ENCODE results near the gene MPO. TPM values are rescaled to one million over a fixed set of nuclear protein-coding genes. Genes with fewer than 3 reads are reported as not detected.

Gene MPO
- total and polyA plus RNA-seq, 2 experiments from 2014 or later = 0.13 TPM; not detected in 1

DNA sequence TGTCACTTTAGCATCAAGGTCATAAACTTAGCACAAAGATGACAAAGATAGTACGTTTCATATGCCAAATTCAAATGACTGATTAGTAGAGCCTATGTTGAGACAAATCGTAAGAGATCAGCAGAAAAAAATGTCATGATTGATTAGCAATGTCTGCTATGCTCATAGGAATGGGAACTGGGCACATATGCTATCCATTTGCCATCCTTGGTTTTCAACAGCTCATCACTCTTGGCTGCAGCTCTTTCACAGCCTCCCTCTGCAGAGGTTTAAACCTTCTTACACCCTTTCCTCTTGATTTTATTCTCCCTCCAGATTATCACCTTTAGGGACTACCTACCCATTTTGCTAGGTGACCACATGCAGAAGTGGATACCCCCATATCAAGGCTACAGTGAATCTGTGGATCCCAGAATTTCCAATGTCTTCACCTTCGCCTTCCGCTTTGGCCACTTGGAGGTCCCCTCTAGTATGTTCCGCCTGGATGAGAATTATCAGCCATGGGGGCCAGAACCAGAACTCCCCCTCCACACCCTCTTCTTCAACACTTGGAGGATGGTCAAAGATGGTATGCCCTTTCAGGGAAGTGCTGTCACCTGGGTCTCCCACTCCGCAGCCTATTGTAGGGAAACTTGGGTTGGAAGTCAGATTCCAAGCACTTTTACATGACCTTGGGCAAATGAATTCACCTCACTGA is 16.2 kb downstream of the MPO start:
- no peak overlapping the region for H3K4me3 ChIP-seq
- no peak overlapping the region for H3K4me2 ChIP-seq
- no peaks in the 10 kb centered on the region for H3K79me2 ChIP-seq
- TF ChIP-seq, protein P1, sequence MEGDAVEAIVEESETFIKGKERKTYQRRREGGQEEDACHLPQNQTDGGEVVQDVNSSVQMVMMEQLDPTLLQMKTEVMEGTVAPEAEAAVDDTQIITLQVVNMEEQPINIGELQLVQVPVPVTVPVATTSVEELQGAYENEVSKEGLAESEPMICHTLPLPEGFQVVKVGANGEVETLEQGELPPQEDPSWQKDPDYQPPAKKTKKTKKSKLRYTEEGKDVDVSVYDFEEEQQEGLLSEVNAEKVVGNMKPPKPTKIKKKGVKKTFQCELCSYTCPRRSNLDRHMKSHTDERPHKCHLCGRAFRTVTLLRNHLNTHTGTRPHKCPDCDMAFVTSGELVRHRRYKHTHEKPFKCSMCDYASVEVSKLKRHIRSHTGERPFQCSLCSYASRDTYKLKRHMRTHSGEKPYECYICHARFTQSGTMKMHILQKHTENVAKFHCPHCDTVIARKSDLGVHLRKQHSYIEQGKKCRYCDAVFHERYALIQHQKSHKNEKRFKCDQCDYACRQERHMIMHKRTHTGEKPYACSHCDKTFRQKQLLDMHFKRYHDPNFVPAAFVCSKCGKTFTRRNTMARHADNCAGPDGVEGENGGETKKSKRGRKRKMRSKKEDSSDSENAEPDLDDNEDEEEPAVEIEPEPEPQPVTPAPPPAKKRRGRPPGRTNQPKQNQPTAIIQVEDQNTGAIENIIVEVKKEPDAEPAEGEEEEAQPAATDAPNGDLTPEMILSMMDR (IDR thresholded peaks at IDR 0.05; ENCODE audit: poor library complexity) = no peak
- TF ChIP-seq EZH2phosphoT487 (IDR thresholded peaks at IDR 0.05; ENCODE audit: low read depth, severe bottlenecking, unreplicated experiment) = no peak
- TF ChIP-seq EZH2 (IDR thresholded peaks at IDR 0.05; ENCODE audit: borderline replicate concordance) = no peak
- no peaks in the 10 kb centered on the region for H3K36me3 ChIP-seq (replicated peaks; ENCODE audit: insufficient read depth, low read depth)
- WGBS (ENCODE audit: low lambda C conversion rate, missing lambda C conversion rate) = 87% methylated on average over 6 of the region's 6 CpGs
- H3K27me3 ChIP-seq = peaks cover 38% of the 10 kb centered on the region
- DNase-seq (ENCODE audit: low spot score) = no peak
- H3K4me1 ChIP-seq (ENCODE audit: insufficient read depth) = no peaks in the 10 kb centered on the region
- H4K20me1 ChIP-seq (ENCODE audit: insufficient read depth, poor library complexity, severe bottlenecking) = no peaks in the 10 kb centered on the region
- no peaks in the 10 kb centered on the region for H3K9me2 ChIP-seq (replicated peaks; ENCODE audit: insufficient read depth)
- no peaks in the 10 kb centered on the region for H3K9me3 ChIP-seq (ENCODE audit: low read depth)
- no peak overlapping the region for H2AFZ ChIP-seq
- H3K27ac ChIP-seq = no peak overlapping the region

DNA sequence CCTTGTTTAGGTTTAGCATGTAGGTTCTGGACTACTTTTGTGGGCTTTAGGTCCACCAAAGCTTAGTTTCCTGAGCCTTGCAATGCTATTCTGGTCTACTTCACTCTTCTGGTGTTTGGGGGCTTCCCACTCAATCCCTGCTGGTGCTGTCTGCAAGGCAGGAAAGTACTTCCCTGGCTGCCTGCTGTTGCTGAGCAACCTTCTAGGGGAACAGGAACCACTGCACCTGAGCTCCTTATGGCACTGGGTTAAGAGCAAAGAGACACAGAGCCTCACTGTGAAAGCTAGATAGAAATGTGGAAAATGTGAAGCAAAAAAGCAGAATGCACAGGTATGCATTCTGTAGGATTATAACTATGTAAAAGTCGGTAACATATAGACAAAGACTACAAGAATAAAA is 17.0 kb downstream of the MPO start:
- 83% methylated on average over 1 of the region's 1 CpG for WGBS (ENCODE audit: low lambda C conversion rate, missing lambda C conversion rate)
- Histone ChIP-seq H3K9me2 (replicated peaks; ENCODE audit: insufficient read depth) (no peaks in the 10 kb centered on the region), H2AFZ (no peak overlapping the region), H3K27me3 (peaks cover 46% of the 10 kb centered on the region), H3K4me1 (ENCODE audit: insufficient read depth) (no peaks in the 10 kb centered on the region), H3K9me3 (ENCODE audit: low read depth) (no peaks in the 10 kb centered on the region), H3K36me3 (replicated peaks; ENCODE audit: insufficient read depth, low read depth) (no peaks in the 10 kb centered on the region), H3K4me3 (no peak overlapping the region), H4K20me1 (ENCODE audit: insufficient read depth, poor library complexity, severe bottlenecking) (no peaks in the 10 kb centered on the region), H3K4me2 (no peak overlapping the region), H3K79me2 (no peaks in the 10 kb centered on the region), H3K27ac (no peak overlapping the region)
- TF ChIP-seq EZH2 (IDR thresholded peaks at IDR 0.05; ENCODE audit: borderline replicate concordance) = no peak
- TF ChIP-seq, protein P1 (IDR thresholded peaks at IDR 0.05; ENCODE audit: poor library complexity) = no peak
- TF ChIP-seq EZH2phosphoT487 (IDR thresholded peaks at IDR 0.05; ENCODE audit: low read depth, severe bottlenecking, unreplicated experiment) = no peak
- no peak for DNase-seq (ENCODE audit: low spot score)

GRCh38 chr17:58262149-58262548 is 18.6 kb downstream of the MPO start:
- DNase-seq (ENCODE audit: low spot score) = no peak
- Histone ChIP-seq H3K27ac (no peak overlapping the region), H3K79me2 (no peaks in the 10 kb centered on the region), H4K20me1 (ENCODE audit: insufficient read depth, poor library complexity, severe bottlenecking) (no peaks in the 10 kb centered on the region), H2AFZ (no peak overlapping the region), H3K9me2 (replicated peaks; ENCODE audit: insufficient read depth) (no peaks in the 10 kb centered on the region), H3K36me3 (replicated peaks; ENCODE audit: insufficient read depth, low read depth) (no peaks in the 10 kb centered on the region), H3K27me3 (peaks cover 61% of the 10 kb centered on the region), H3K4me2 (no peak overlapping the region), H3K9me3 (ENCODE audit: low read depth) (no peaks in the 10 kb centered on the region), H3K4me3 (no peak overlapping the region), H3K4me1 (ENCODE audit: insufficient read depth) (no peaks in the 10 kb centered on the region)
- no peak for TF ChIP-seq EZH2phosphoT487 (IDR thresholded peaks at IDR 0.05; ENCODE audit: low read depth, severe bottlenecking, unreplicated experiment)
- TF ChIP-seq EZH2 (IDR thresholded peaks at IDR 0.05; ENCODE audit: borderline replicate concordance) = no peak
- TF ChIP-seq, protein P1 (IDR thresholded peaks at IDR 0.05; ENCODE audit: poor library complexity) = no peak
- 93% methylated on average over 11 of the region's 11 CpGs for WGBS (ENCODE audit: low lambda C conversion rate, missing lambda C conversion rate)

Data from hepatocyte (in vitro differentiated cells).